Epithelial cell of proximal tubule (primary cell): ENCODE measurements around the gene ZNF319. TPM values are rescaled to one million over a fixed set of nuclear protein-coding genes. Genes with fewer than 3 reads are reported as not detected.
A peak's percentile ranks its signal among the peaks of the same experiment; 100 is the strongest.

Experiments used
- DNase-seq: peaks from one replicate; pipeline ENCODE4 v3.0.0-alpha.2; 2011; ENCODE audit warnings: low read depth
- H3K4me3 ChIP-seq: 2 replicates; pipeline ENCODE4 v1.5.1; 2011; ENCODE audit warnings: low read depth, mild to moderate bottlenecking, low read length
- CTCF ChIP-seq: conservative IDR thresholded peaks from 2 replicates; pipeline ENCODE4 v1.5.1; 2012; ENCODE audit warnings: low read depth, mild to moderate bottlenecking, low read length
- total RNA-seq: library from RNA; depleted of rRNA; stranded (reverse); fragments of >200 nt; gene quantifications from 2 replicates; pipeline ENCODE4 v1.2.3, GENCODE V29; 2015

Gene ZNF319
- total RNA-seq, 1 donor from 2014 or later = 9.1 TPM

- TF ChIP-seq CTCF = peak; percentile 55
- DNase-seq = no peak
- H3K4me3 ChIP-seq = peak within 1 kb of the TSS; percentile 96
Observed at GRCh38 chr16:58000706-58001676, 519 bp upstream of the ZNF319 start, which contains the start of gene USB1. Gene USB1 (plus strand): TSS chr16:58001407. CDS start chr16:58001484, 77 bp downstream.

GRCh38 chr16:57999366-57999970 is 1.0 kb downstream of the ZNF319 start:
- no peak for TF ChIP-seq CTCF
- no peak for DNase-seq
- peak overlapping the region; percentile 72 for H3K4me3 ChIP-seq

- TF ChIP-seq CTCF = no peak
- H3K4me3 ChIP-seq = peak overlapping the region; percentile 72
- DNase-seq = no peak
Observed at GRCh38 chr16:57998992-57999365, 1.5 kb downstream of the ZNF319 start.

GRCh38 chr16:57998486-57998885 is 2.0 kb downstream of the ZNF319 start:
- H3K4me3 ChIP-seq = no peak overlapping the region
- no peak for DNase-seq
- TF ChIP-seq CTCF = no peak

- H3K4me3 ChIP-seq = no peak overlapping the region
- DNase-seq = no peak
- no peak for TF ChIP-seq CTCF
Observed at GRCh38 chr16:57997528-57998265, 2.8 kb downstream of the ZNF319 start.

GRCh38 chr16:57997176-57997527 is 3.3 kb downstream of the ZNF319 start:
- no peak for DNase-seq
- no peak for TF ChIP-seq CTCF
- H3K4me3 ChIP-seq = no peak overlapping the region
